Immature natural killer cell (primary cell): ENCODE results near the gene TTYH2. TPM values are rescaled to one million over a fixed set of nuclear protein-coding genes. Genes with fewer than 3 reads are reported as not detected.

Experiments
- DNase-seq, 3 donors: peaks; one replicate each; pipeline ENCODE4 v3.0.0; 2022; ENCODE audit warnings: mixed read lengths in 1 of 3
- H3K27ac Mint-ChIP-seq, 6 donors: one replicate each; pipeline ENCODE4 v1.8.0; 2020; ENCODE audit warnings: mixed read lengths in 6 of 6, mild to moderate bottlenecking in 5 of 6, inconsistent platforms in 4 of 6, moderate library complexity in 3 of 6
- H3K27me3 Mint-ChIP-seq, 3 donors: one replicate each; pipeline ENCODE4 v1.8.0; 2020 to 2021; ENCODE audit warnings: low read depth in 3 of 3, mild to moderate bottlenecking in 3 of 3, mixed read lengths in 3 of 3, moderate library complexity in 3 of 3, inconsistent platforms in 1 of 3
- H3K36me3 Mint-ChIP-seq, 3 donors: one replicate each; pipeline ENCODE4 v1.8.0; 2020; ENCODE audit warnings: mixed read lengths in 3 of 3, inconsistent platforms in 2 of 3, mild to moderate bottlenecking in 2 of 3
- H3K4me1 Mint-ChIP-seq, 2 donors: one replicate each; pipeline ENCODE4 v1.8.0; 2020; ENCODE audit warnings: inconsistent platforms in 2 of 2, mild to moderate bottlenecking in 2 of 2, mixed read lengths in 2 of 2, moderate library complexity in 1 of 2
- H3K4me3 Mint-ChIP-seq, 5 donors: one replicate each; pipeline ENCODE4 v1.8.0; 2020; ENCODE audit warnings: mild to moderate bottlenecking in 5 of 5, mixed read lengths in 5 of 5, inconsistent platforms in 3 of 5, moderate library complexity in 3 of 5
- H3K9me3 Mint-ChIP-seq, 6 donors: one replicate each; pipeline ENCODE4 v1.8.0; 2020; ENCODE audit warnings: mild to moderate bottlenecking in 6 of 6, mixed read lengths in 6 of 6, inconsistent platforms in 4 of 6, moderate library complexity in 3 of 6
- polyA plus RNA-seq, 3 donors: library from polyadenylated mRNA; unstranded; fragments of 300-500 nt; fragmentation: Illumina TruSeq; gene quantifications; one replicate each; pipeline ENCODE4 v1.2.3, GENCODE V29; 2021

Gene TTYH2
- polyA plus RNA-seq, 3 donors from 2014 or later = 0.15 to 2.0 (median 1.1) TPM

DNA sequence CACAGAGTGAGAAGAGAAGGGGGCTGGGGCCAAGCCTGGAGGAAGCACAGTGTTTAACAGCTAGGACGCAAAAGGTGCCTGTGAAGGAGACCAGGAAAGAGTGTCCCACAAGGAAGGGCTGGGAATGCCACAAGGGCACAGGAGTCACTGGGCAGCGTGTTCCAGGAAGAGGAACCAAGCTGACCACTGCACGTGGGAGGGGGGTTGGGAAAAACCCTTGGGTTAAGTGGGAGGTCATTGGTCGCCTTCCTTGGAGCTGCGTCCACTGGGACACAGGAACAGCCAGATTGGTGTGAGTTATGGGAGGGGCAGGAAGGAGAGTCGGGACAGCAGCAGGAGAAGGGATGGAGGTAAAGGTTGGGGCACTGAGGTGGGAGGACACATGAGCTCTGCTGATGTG, 12.9 kb downstream of the TTYH2 start:
- H3K4me1 Mint-ChIP-seq = no peaks in the 10 kb centered on the region
- no peaks in the 10 kb centered on the region for H3K27me3 Mint-ChIP-seq
- no peaks in the 10 kb centered on the region for H3K9me3 Mint-ChIP-seq
- H3K4me3 Mint-ChIP-seq = no peak overlapping the region
- H3K36me3 Mint-ChIP-seq = peaks cover 8 to 15% (median 10%) of the 10 kb centered on the region in 3 donors
- peak overlapping the region in 2 of 6 donors; percentile 13 to 25 for H3K27ac Mint-ChIP-seq
- no peak for DNase-seq

DNA sequence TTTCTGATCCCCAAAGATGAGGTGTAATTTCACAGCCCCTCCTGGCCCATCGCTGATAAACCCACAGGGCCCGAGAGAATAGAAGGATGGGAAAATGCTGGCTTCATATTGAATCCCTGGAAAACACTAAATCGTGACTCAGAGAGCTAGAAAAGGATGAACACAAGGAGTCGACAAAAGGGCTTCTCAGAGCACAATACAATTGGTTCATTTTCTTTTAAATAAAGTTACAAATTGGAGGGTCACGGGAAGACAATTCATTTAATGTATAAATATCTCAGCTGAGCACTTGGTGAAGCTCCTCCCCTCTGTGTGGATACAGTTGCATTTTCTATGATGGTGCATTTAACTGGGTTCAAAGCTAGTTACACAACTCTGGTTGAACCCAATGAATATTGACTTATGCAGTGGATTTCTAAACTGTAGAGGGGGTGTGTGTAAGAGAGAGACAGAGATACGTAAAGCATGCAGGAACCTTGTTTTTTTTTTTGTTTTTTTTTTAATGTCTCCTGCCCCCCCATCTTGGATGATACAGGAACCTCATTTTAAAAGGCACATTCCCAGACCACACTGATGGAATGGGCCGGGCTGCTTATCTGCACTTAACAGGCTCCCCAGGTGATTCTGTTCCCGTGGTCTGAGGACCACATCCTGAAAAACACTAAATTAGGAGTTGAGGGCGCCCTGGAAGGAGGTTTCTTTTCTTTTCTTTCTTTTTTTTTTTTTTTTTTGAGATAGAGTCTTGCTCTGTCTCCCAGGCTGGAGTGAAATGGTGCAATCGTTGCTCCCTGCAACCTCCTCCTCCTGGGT, 14.1 kb downstream of the TTYH2 start:
- Mint-ChIP-seq H3K27ac (peak overlapping the region in 1 of 6 donors; percentile 11), H3K4me3 (no peak overlapping the region), H3K9me3 (no peaks in the 10 kb centered on the region), H3K36me3 (peaks cover 8 to 15% (median 10%) of the 10 kb centered on the region in 3 donors), H3K27me3 (no peaks in the 10 kb centered on the region), H3K4me1 (no peaks in the 10 kb centered on the region)
- no peak for DNase-seq

DNA sequence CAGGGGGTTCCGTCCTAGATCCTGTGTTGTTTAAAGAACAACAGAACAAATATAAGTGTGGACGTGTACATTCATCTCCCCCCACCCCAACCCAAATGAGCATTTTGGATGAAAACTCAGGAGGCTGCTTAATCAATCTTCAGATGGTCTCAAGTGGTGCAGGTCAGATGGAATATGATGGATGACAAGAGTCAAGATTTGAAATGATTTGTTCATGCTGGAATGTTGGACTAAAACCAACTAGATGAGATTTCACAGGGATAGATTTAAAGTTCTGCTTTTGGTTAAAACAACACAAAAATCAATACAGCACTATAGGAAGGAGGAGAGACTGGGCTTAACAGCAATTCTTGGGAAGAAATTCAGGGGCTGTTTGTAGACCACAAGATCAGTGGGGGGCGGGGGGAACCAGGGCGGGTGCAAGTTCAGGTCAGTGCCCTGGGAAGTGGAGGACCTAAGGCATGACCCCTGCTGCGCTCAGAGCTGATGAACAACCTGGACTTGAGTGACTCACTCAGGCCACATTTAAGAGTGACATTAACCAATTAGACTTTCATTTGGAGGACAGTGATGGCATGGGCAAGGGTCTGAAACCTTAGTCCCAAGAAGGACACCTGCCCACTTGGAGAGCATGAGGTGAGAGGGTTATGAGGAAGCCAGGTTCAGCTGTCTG, 15.1 kb downstream of the TTYH2 start:
- H3K4me1 Mint-ChIP-seq = no peaks in the 10 kb centered on the region
- H3K9me3 Mint-ChIP-seq = no peaks in the 10 kb centered on the region
- no peak overlapping the region for H3K4me3 Mint-ChIP-seq
- H3K36me3 Mint-ChIP-seq = peaks cover 8 to 15% (median 10%) of the 10 kb centered on the region in 3 donors
- peaks cover 0 to 2% (median 0%) of the 10 kb centered on the region in 3 donors for H3K27me3 Mint-ChIP-seq
- peak overlapping the region in 1 of 6 donors; percentile 20 for H3K27ac Mint-ChIP-seq
- no peak for DNase-seq

DNA sequence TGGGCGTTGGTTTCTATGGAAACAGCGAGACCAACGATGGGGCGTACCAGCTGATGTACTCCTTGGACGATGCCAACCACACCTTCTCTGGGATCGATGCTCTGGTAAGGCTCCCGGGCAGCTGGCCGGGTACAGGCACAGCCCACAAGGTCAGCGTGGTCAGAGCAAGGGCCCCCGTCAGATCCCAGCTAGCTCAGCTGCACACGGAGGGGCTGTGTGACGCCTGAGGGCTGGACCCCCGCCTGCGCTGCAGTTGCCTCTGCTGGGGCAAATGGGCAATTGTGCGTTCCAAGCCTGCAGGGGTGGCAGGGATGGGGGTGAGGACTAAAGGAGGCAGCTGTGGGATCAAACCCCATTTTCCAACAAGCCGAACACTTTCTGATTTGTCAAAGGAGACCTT, 17.5 kb downstream of the TTYH2 start:
- peaks cover 0 to 2% (median 0%) of the 10 kb centered on the region in 3 donors for H3K27me3 Mint-ChIP-seq
- no peak for DNase-seq
- peaks cover 0 to 6% (median 2%) of the 10 kb centered on the region in 3 donors for H3K36me3 Mint-ChIP-seq
- H3K4me1 Mint-ChIP-seq = no peaks in the 10 kb centered on the region
- no peaks in the 10 kb centered on the region for H3K9me3 Mint-ChIP-seq
- no peak overlapping the region for H3K27ac Mint-ChIP-seq
- H3K4me3 Mint-ChIP-seq = no peak overlapping the region

DNA sequence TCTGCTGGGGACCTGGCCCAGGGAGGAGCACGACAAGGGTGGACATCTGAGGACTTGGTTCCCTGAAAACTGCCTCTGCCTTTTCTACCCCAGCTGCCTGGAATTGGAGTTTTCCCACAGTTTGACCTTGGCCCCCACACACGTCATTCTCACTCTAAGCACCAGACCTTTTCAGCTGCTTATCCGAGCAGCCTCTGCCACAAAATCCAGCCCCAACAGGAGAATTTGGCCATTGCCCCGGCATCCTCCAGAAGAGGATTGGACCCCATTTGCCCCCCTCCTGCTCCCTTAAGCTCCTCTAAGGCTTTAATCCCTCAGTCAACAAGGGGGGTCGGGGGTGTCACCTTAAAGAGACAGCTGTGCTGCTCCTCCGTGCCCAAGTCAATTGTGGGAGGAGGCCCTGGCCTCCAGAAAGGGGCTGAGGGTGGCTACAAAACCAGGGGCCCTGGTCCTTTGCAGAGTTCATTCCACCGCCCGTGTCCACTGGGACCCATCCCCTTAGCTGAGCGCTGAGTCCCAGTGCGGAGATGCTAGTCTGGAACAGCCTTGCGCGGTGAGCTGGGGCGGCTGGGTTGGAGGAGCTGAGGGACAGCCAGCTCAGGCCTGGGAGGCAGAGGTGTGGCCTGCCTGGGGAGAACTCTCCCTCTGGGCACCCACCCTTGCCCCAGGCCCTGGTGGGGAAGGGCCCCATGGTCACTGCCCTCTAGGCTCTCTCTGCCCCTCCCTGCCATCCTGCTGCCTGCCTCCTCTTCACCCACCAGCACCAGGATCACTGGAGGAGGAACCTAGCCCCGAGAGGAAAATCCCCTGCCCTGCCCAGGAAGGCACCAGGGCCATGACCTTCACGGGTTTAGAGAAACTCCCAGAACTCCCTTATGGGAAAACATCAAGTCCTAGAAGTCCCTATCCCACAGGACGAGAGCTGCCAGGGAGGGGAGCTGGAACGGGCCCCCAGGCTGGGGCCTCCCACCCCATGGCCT, 18.8 kb downstream of the TTYH2 start:
- Mint-ChIP-seq H3K27ac (no peak overlapping the region), H3K4me1 (no peaks in the 10 kb centered on the region), H3K4me3 (no peak overlapping the region), H3K9me3 (no peaks in the 10 kb centered on the region), H3K27me3 (peaks cover 0 to 2% (median 0%) of the 10 kb centered on the region in 3 donors), H3K36me3 (peaks cover 0 to 6% (median 2%) of the 10 kb centered on the region in 3 donors)
- no peak for DNase-seq

DNA sequence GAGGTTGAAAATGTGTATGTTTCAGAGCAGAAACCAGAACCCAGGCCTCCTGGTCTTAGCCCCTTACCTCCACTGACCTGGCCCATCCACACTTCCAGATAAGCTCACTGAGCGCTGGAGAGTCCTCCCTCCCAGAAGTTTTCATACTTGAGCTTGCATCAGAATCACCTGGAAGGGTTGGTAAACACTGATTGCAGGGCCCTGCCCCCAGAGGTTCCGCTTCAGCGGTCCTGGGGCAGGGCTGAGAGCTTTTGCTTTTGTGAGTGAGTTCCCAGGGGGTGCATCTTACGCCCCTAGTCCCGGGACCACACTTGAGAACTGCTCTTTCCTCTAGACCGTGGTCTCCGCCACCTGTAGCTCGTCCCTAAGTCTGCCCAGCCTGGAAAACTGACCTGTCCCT, 20.6 kb downstream of the TTYH2 start:
- Mint-ChIP-seq H3K27me3 (peaks cover 0 to 2% (median 1%) of the 10 kb centered on the region in 3 donors), H3K4me1 (no peaks in the 10 kb centered on the region), H3K9me3 (no peaks in the 10 kb centered on the region), H3K36me3 (peaks cover 0 to 6% (median 2%) of the 10 kb centered on the region in 3 donors), H3K27ac (peak overlapping the region in 2 of 6 donors; percentile 60 to 64), H3K4me3 (no peak overlapping the region)
- DNase-seq = no peak

DNA sequence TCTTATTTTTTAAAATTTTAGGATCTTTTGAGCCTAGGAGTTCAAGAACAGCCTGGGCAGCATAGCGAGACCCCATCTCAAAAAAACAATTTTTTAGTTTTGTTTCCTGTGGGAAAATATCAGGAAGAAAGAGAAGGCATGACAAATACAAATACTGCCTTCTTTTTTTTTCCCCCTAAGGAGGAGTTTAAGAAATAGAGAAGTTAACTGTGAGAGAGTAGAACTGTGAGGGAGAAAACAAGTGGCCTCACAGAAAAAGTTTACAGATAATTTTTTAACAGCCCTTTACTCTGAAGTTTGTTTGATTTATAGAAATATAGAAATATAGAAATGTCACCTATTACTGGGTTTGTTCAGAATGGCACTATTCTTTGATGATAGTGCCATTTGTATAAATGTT, 21.1 kb downstream of the TTYH2 start:
- Mint-ChIP-seq H3K27me3 (peaks cover 0 to 2% (median 1%) of the 10 kb centered on the region in 3 donors), H3K36me3 (peaks cover 0 to 6% (median 2%) of the 10 kb centered on the region in 3 donors), H3K4me1 (no peaks in the 10 kb centered on the region), H3K27ac (no peak overlapping the region), H3K9me3 (no peaks in the 10 kb centered on the region), H3K4me3 (no peak overlapping the region)
- no peak for DNase-seq

DNA sequence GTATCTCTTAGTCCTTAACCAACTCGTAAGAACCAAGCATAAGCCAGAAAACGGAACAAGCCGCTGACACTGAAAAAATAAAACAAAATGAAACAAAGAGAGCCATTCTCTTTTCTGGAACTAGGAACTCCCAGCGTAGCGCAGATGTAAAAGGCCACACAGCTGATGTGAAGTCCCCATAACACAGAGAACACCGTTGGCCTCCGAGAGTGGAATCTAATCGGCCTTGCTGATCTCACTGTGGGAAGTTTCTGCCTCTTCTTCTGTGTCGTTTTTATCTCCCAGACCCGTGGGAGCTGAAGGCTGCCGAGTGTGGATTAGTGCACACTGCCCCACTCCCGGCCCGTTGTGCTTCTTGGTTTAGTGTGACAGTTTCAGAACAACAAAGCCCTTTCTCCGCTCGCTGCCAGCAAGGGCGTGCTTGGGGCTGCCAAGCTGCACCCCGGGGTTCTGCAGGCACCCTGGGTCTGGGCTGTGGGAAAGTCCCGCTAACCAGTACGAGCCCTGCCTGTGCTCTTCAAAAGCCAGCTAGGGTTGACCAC, 21.7 kb downstream of the TTYH2 start:
- no peak overlapping the region for H3K27ac Mint-ChIP-seq
- peaks cover 0 to 10% (median 2%) of the 10 kb centered on the region in 3 donors for H3K36me3 Mint-ChIP-seq
- peak overlapping the region in 1 of 5 donors; percentile 5 for H3K4me3 Mint-ChIP-seq
- DNase-seq = no peak
- H3K27me3 Mint-ChIP-seq = peaks cover 0 to 2% (median 1%) of the 10 kb centered on the region in 3 donors
- H3K9me3 Mint-ChIP-seq = no peaks in the 10 kb centered on the region
- H3K4me1 Mint-ChIP-seq = no peaks in the 10 kb centered on the region

DNA sequence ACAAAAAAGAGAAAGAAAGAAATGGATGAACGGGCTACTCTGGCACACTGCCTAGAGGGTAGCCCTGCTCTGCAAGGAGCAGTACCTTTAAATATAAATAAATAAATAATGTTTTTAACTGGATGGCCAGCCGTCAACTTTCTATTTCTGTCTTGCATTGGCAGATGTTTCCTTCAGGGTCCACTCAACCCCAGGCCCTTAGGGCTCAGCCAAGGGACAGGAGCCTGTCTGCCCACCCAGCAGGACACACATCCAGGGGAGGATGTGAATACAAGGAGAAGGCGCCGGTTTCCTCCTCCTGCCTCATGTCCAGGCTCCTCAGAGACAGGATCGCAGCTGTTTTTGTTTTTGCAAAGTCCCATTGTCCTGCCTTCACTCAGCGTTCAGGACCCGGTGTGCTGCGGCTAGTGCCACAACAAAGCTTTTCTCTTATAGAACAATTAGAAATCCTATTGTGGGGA, 22.6 kb downstream of the TTYH2 start:
- no peak overlapping the region for H3K27ac Mint-ChIP-seq
- H3K4me3 Mint-ChIP-seq = no peak overlapping the region
- no peaks in the 10 kb centered on the region for H3K4me1 Mint-ChIP-seq

DNA sequence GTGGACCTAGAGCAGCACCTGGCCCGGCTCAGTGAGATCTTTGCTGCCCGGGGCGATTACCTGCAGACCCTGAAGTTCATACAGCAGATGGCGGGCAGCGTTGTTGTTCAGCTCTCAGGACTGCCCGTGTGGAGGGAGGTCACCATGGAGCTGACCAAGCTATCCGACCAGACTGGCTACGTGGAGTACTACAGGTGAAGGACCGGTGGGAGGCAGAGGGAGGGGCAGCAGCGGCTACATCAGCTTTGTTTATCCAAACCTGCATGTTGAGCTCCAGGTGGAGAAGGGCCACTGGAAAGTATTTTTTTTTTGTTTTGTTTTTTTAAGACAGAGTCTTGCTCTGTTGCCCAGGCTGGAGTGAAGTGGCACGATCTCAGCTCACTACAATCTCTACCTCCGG, 23.9 kb downstream of the TTYH2 start:
- no peak overlapping the region for H3K27ac Mint-ChIP-seq
- DNase-seq = no peak

More for the DNA sequence above, 22.6 kb downstream of the TTYH2 start:
- Mint-ChIP-seq H3K36me3 (peaks cover 0 to 4% (median 0%) of the 10 kb centered on the region in 3 donors), H3K9me3 (no peaks in the 10 kb centered on the region), H3K27me3 (peaks cover 0 to 2% (median 1%) of the 10 kb centered on the region in 3 donors)
- no peak for DNase-seq

DNA sequence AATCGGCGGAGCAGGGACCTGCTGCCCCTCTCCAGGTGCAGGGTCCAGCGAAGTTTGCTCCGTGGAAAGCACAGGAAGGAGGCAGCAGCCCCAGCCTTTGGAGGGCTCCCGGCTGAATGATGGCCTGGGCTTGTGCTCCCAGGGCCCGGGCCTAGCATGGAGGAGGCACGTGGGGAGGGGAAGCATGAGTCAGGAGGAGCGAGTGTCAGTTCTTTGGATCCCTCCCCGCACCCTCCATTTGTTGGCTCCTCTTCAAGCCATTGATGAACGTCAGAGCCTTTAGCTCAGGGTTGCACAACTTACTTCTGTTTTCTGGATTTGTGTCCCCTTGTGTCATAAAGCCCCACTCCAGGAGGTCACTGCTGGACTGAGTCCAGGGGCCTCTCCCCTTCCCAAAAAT, 25.8 kb downstream of the TTYH2 start:
- Mint-ChIP-seq H3K9me3 (no peaks in the 10 kb centered on the region), H3K27ac (no peak overlapping the region), H3K27me3 (peaks cover 0 to 2% (median 1%) of the 10 kb centered on the region in 3 donors), H3K4me3 (no peak overlapping the region), H3K4me1 (no peaks in the 10 kb centered on the region), H3K36me3 (peaks cover 0 to 4% (median 0%) of the 10 kb centered on the region in 3 donors)
- DNase-seq = no peak

More for the DNA sequence above, 23.9 kb downstream of the TTYH2 start:
- Mint-ChIP-seq H3K36me3 (peaks cover 0 to 4% (median 0%) of the 10 kb centered on the region in 3 donors), H3K9me3 (no peaks in the 10 kb centered on the region), H3K27me3 (peaks cover 0 to 2% (median 1%) of the 10 kb centered on the region in 3 donors), H3K4me1 (no peaks in the 10 kb centered on the region), H3K4me3 (no peak overlapping the region)

DNA sequence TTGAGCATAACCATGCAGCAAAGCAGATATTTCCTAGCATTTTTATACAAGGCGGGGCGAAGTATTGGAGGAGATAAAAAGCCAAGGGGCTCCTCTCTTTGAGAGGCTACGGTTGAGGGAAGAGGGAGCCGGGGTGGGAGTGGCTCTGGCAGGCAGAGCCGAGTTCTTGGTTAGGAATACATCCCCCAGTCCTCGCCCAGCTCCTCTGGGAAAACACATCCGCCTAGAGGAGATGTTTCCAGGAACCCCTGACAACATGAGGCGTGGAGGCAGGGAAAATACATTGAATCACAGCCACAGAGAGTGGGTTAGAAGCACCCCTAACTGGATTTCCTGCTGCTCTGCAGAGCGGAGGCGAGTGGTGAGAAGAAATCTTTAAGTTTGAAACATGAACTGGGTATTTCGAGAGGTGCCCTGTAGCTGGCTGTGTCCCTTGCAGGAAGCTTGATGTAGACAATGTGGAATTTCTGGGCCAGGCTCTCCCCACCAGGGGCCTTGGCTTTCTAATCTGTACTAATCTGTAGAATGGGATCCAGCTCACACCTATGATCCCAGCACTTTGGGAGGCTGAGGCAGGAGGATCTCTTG, 27.3 kb downstream of the TTYH2 start:
- H3K4me1 Mint-ChIP-seq = no peaks in the 10 kb centered on the region
- peaks cover 0 to 4% (median 0%) of the 10 kb centered on the region in 3 donors for H3K36me3 Mint-ChIP-seq
- no peaks in the 10 kb centered on the region for H3K9me3 Mint-ChIP-seq
- H3K27me3 Mint-ChIP-seq = peaks cover 0 to 2% (median 1%) of the 10 kb centered on the region in 3 donors
- H3K27ac Mint-ChIP-seq = no peak overlapping the region
- DNase-seq = no peak
- H3K4me3 Mint-ChIP-seq = no peak overlapping the region

DNA sequence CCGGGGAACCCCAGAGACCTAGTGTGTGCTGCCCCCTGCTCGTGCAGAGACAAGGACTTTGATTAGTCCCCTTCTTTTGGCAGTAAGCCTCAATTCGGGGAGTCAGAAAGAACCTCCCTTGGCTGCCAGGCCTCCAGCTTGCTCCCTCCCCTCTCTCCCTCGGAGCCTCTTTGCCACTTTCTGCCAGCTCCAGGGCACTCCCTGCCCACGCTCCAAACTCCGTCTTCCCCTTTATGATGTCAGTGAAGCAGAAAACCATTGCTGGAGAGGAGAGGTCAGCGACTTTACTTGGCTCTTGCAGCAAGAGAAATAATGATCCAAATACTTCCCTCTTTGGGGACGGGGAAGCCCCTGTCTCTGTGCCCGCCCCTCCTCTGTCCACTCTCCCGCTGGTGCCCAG, 28.1 kb downstream of the TTYH2 start:
- Mint-ChIP-seq H3K4me3 (no peak overlapping the region), H3K36me3 (peaks cover 0 to 4% (median 0%) of the 10 kb centered on the region in 3 donors), H3K4me1 (no peaks in the 10 kb centered on the region), H3K9me3 (no peaks in the 10 kb centered on the region), H3K27me3 (peaks cover 0 to 2% (median 1%) of the 10 kb centered on the region in 3 donors), H3K27ac (no peak overlapping the region)
- DNase-seq = no peak
